SK-N-SH treated with all-trans-retinoic acid at 6 μM for 48 hours (cell line): Measurements from ENCODE around the gene NCBP3.

Source experiments
- ATAC-seq: fragments of 200-7000 bp; cut with Tn5 transposase; 3 replicates; pipeline ENCODE4 v1.9.1; 2020; ENCODE audit warnings: mild to moderate bottlenecking, moderate library complexity
- ARNTL ChIP-seq: fragments of 450-650 bp; formaldehyde crosslinking; IDR thresholded peaks from 2 replicates; pipeline ENCODE4 v1.5.0; 2020; ENCODE audit warnings: low read depth, mild to moderate bottlenecking, moderate library complexity, borderline replicate concordance
- BACH2 ChIP-seq: fragments of 250-450 bp; sonication (Bioruptor Pico); IDR thresholded peaks from 2 replicates; pipeline ENCODE4 v1.9.0; 2021; ENCODE audit warnings: mild to moderate bottlenecking, borderline replicate concordance
- CSDC2 ChIP-seq: fragments of 250-450 bp; sonication (Bioruptor Pico); IDR thresholded peaks from 2 replicates; pipeline ENCODE4 v1.5.0; 2020; ENCODE audit warnings: mild to moderate bottlenecking, moderate library complexity
- ESRRG ChIP-seq: fragments of 250-450 bp; sonication (Bioruptor Pico); IDR thresholded peaks from 2 replicates; pipeline ENCODE4 v1.6.1; 2021; ENCODE audit warnings: mild to moderate bottlenecking
- GLIS3 ChIP-seq: fragments of 250-450 bp; sonication (Bioruptor Pico); IDR thresholded peaks from 2 replicates; pipeline ENCODE4 v1.5.0; 2020; ENCODE audit warnings: mild to moderate bottlenecking, moderate library complexity
- ISL1 ChIP-seq: fragments of 250-450 bp; sonication (Bioruptor Pico); IDR thresholded peaks from 2 replicates; pipeline ENCODE4 v2.1.2; 2022; ENCODE audit warnings: mild to moderate bottlenecking, moderate library complexity
- OSR1 ChIP-seq: fragments of 250-450 bp; sonication (Bioruptor Pico); IDR thresholded peaks from 2 replicates; pipeline ENCODE4 v1.8.0; 2022; ENCODE audit warnings: moderate library complexity, mild to moderate bottlenecking, inconsistent platforms
- PPARA ChIP-seq: fragments of 250-450 bp; sonication (Bioruptor Pico); IDR thresholded peaks from 2 replicates; pipeline ENCODE4 v1.5.0; 2020; ENCODE audit warnings: mild to moderate bottlenecking, borderline replicate concordance
- RARB ChIP-seq: fragments of 250-450 bp; sonication (Bioruptor Pico); IDR thresholded peaks from 2 replicates; pipeline ENCODE4 v1.8.0; 2021; ENCODE audit warnings: mild to moderate bottlenecking, moderate library complexity
- SNAI2 ChIP-seq: fragments of 250-450 bp; sonication (Bioruptor Pico); IDR thresholded peaks from 2 replicates; pipeline ENCODE4 v1.5.0; 2020; ENCODE audit warnings: mild to moderate bottlenecking, moderate library complexity
- TCF4 ChIP-seq: fragments of 250-450 bp; sonication (Bioruptor Pico); IDR thresholded peaks from 2 replicates; pipeline ENCODE4 v1.8.0; 2021; ENCODE audit warnings: mild to moderate bottlenecking, moderate library complexity, borderline replicate concordance
- TOX ChIP-seq: fragments of 250-450 bp; sonication (Bioruptor Pico); IDR thresholded peaks from 2 replicates; pipeline ENCODE4 v1.8.0; 2021; ENCODE audit warnings: mild to moderate bottlenecking, moderate library complexity, borderline replicate concordance
- ZC3H10 ChIP-seq: fragments of 250-450 bp; sonication (Bioruptor Pico); IDR thresholded peaks from 2 replicates; pipeline ENCODE4 v1.5.1; 2021; ENCODE audit warnings: mild to moderate bottlenecking, moderate library complexity
- ZFP3 ChIP-seq: fragments of 250-450 bp; sonication (Bioruptor Pico); IDR thresholded peaks from 2 replicates; pipeline ENCODE4 v1.5.0; 2020; ENCODE audit warnings: mild to moderate bottlenecking, moderate library complexity
- ZFP30 ChIP-seq: fragments of 450-650 bp; formaldehyde crosslinking; IDR thresholded peaks from 2 replicates; pipeline ENCODE4 v1.5.0; 2022; ENCODE audit warnings: mild to moderate bottlenecking, moderate library complexity
- ZNF70 ChIP-seq: fragments of 450-650 bp; formaldehyde crosslinking; IDR thresholded peaks from 2 replicates; pipeline ENCODE4 v1.5.0; 2020; ENCODE audit warnings: mild to moderate bottlenecking, moderate library complexity
- ZNF8 ChIP-seq: fragments of 450-650 bp; formaldehyde crosslinking; IDR thresholded peaks from 2 replicates; pipeline ENCODE4 v1.5.0; 2020; ENCODE audit warnings: mild to moderate bottlenecking, moderate library complexity
- TF ChIP-seq, protein P1 (sequence below): fragments of 250-450 bp; sonication (Bioruptor Pico); IDR thresholded peaks from 2 replicates; pipeline ENCODE4 v1.5.0; 2020; ENCODE audit warnings: mild to moderate bottlenecking, moderate library complexity
- TF ChIP-seq, protein P2 (sequence below): fragments of 250-450 bp; sonication (Bioruptor Pico); IDR thresholded peaks from 2 replicates; pipeline ENCODE4 v1.8.0; 2021; ENCODE audit warnings: low read depth, mild to moderate bottlenecking, moderate library complexity, borderline replicate concordance
- TF ChIP-seq, protein P3 (sequence below): fragments of 250-450 bp; sonication (Bioruptor Pico); IDR thresholded peaks from 2 replicates; pipeline ENCODE4 v1.5.1; 2020; ENCODE audit warnings: low read depth, mild to moderate bottlenecking, moderate library complexity
- TF ChIP-seq, protein P4 (sequence below): fragments of 250-450 bp; sonication (Bioruptor Pico); IDR thresholded peaks from 2 replicates; pipeline ENCODE4 v1.8.0; 2020; ENCODE audit warnings: mild to moderate bottlenecking, moderate library complexity, borderline replicate concordance

NCBP3 gene

DNA sequence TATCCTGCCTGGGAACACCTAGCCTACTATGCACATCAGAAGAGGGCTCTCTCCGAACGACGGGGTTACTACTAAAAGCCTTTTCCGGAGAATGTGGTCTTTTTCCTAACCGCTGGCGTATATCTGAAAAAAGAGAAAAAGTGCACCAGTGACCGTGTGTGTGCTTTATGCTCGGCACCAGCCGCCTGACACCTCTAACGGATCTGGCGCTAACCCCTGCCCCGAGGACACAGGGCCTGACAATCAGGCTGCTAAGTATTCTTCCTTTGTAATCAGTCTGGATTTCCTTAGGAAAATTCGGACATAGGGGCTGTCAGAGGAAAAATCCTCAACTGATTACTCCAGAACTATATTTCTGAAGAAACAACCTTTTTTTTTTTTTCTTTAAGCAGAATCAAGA is 31.7 kb downstream of the NCBP3 start:
- ATAC-seq: no peak
- TF ChIP-seq ZFP30 (no peak), RARB (CRISPR knock-in tag) (no peak), BACH2 (CRISPR knock-in tag) (no peak), ZFP3 (no peak), GLIS3 (CRISPR knock-in tag) (no peak), OSR1 (CRISPR knock-in tag) (no peak), SNAI2 (CRISPR knock-in tag) (no peak), PPARA (CRISPR knock-in tag) (no peak), ARNTL (CRISPR knock-in tag) (no peak), CSDC2 (CRISPR knock-in tag) (no peak), ZC3H10 (CRISPR knock-in tag) (no peak), ZNF8 (CRISPR knock-in tag) (no peak), ISL1 (CRISPR knock-in tag) (no peak), ESRRG (CRISPR knock-in tag) (no peak), ZNF70 (no peak)
- TF ChIP-seq, protein P1, sequence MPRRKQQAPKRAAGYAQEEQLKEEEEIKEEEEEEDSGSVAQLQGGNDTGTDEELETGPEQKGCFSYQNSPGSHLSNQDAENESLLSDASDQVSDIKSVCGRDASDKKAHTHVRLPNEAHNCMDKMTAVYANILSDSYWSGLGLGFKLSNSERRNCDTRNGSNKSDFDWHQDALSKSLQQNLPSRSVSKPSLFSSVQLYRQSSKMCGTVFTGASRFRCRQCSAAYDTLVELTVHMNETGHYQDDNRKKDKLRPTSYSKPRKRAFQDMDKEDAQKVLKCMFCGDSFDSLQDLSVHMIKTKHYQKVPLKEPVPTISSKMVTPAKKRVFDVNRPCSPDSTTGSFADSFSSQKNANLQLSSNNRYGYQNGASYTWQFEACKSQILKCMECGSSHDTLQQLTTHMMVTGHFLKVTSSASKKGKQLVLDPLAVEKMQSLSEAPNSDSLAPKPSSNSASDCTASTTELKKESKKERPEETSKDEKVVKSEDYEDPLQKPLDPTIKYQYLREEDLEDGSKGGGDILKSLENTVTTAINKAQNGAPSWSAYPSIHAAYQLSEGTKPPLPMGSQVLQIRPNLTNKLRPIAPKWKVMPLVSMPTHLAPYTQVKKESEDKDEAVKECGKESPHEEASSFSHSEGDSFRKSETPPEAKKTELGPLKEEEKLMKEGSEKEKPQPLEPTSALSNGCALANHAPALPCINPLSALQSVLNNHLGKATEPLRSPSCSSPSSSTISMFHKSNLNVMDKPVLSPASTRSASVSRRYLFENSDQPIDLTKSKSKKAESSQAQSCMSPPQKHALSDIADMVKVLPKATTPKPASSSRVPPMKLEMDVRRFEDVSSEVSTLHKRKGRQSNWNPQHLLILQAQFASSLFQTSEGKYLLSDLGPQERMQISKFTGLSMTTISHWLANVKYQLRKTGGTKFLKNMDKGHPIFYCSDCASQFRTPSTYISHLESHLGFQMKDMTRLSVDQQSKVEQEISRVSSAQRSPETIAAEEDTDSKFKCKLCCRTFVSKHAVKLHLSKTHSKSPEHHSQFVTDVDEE: no peak
- TF ChIP-seq, protein P2, sequence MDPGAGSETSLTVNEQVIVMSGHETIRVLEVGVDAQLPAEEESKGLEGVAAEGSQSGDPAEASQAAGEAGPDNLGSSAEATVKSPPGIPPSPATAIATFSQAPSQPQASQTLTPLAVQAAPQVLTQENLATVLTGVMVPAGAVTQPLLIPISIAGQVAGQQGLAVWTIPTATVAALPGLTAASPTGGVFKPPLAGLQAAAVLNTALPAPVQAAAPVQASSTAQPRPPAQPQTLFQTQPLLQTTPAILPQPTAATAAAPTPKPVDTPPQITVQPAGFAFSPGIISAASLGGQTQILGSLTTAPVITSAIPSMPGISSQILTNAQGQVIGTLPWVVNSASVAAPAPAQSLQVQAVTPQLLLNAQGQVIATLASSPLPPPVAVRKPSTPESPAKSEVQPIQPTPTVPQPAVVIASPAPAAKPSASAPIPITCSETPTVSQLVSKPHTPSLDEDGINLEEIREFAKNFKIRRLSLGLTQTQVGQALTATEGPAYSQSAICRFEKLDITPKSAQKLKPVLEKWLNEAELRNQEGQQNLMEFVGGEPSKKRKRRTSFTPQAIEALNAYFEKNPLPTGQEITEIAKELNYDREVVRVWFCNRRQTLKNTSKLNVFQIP (CRISPR knock-in tag): no peak
- TF ChIP-seq, protein P3, sequence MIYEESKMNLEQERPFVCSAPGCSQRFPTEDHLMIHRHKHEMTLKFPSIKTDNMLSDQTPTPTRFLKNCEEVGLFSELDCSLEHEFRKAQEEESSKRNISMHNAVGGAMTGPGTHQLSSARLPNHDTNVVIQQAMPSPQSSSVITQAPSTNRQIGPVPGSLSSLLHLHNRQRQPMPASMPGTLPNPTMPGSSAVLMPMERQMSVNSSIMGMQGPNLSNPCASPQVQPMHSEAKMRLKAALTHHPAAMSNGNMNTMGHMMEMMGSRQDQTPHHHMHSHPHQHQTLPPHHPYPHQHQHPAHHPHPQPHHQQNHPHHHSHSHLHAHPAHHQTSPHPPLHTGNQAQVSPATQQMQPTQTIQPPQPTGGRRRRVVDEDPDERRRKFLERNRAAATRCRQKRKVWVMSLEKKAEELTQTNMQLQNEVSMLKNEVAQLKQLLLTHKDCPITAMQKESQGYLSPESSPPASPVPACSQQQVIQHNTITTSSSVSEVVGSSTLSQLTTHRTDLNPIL (CRISPR knock-in tag): no peak
- TF ChIP-seq, protein P4, sequence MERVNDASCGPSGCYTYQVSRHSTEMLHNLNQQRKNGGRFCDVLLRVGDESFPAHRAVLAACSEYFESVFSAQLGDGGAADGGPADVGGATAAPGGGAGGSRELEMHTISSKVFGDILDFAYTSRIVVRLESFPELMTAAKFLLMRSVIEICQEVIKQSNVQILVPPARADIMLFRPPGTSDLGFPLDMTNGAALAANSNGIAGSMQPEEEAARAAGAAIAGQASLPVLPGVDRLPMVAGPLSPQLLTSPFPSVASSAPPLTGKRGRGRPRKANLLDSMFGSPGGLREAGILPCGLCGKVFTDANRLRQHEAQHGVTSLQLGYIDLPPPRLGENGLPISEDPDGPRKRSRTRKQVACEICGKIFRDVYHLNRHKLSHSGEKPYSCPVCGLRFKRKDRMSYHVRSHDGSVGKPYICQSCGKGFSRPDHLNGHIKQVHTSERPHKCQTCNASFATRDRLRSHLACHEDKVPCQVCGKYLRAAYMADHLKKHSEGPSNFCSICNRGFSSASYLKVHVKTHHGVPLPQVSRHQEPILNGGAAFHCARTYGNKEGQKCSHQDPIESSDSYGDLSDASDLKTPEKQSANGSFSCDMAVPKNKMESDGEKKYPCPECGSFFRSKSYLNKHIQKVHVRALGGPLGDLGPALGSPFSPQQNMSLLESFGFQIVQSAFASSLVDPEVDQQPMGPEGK (CRISPR knock-in tag): no peak

DNA sequence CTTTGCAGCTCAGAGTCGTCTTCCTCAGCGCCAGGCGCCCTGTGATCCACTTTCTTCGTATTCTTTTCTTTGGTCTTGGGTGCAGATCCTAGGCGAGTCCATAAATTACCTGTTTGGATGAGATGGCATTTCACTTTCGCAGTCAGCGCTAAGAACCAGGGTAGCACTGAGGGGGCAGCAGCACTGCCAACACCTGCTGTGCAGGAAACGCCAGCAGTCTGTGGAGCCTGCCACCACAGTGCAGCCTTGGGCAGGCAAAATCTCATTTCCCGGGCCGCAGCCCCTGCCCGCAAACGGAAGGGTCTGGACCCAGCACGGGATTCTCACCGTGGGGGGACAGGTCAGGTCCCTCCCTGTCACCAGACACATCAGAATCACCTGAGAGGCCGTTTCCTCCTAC is 32.9 kb downstream of the NCBP3 start:
- no peak for ATAC-seq
- no peak for TF ChIP-seq ARNTL (CRISPR knock-in tag)
- no peak for TF ChIP-seq TCF4
- TF ChIP-seq OSR1 (CRISPR knock-in tag): no peak
- TF ChIP-seq TOX (CRISPR knock-in tag): no peak
- TF ChIP-seq GLIS3 (CRISPR knock-in tag): no peak
- TF ChIP-seq SNAI2 (CRISPR knock-in tag): no peak
- TF ChIP-seq ZNF70: no peak
- TF ChIP-seq ESRRG (CRISPR knock-in tag): no peak
- no peak for TF ChIP-seq ZFP3
- TF ChIP-seq, all 23 proteins: peak for 0

DNA sequence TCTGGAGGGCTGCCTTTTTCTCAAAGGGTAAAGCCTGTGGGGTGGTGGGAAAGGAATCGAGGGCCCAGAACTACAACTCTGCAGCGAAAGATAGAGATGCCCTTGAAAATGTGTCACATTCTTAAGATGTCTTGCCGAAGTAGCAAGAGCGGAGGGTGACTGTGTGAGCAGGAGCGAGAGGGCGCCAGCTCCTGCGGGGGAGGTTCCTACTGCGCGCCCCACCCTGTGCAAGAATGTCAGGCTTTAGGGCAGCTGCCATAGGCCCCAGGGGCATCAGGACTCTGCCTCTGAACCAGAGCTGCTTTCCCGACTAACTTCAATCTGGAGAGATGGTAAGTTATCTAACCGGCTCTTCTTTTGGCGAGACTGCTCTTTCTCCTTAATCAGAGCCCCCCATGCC is 33.3 kb downstream of the NCBP3 start:
- ATAC-seq: no peak
- TF ChIP-seq, protein P3 (CRISPR knock-in tag): no peak
- TF ChIP-seq, protein P4 (CRISPR knock-in tag): no peak
- TF ChIP-seq ZFP3 (no peak), BACH2 (CRISPR knock-in tag) (no peak), ESRRG (CRISPR knock-in tag) (no peak), PPARA (CRISPR knock-in tag) (no peak), TOX (CRISPR knock-in tag) (no peak), ZFP30 (no peak), SNAI2 (CRISPR knock-in tag) (no peak), RARB (CRISPR knock-in tag) (no peak), ISL1 (CRISPR knock-in tag) (no peak), CSDC2 (CRISPR knock-in tag) (no peak), ZNF8 (CRISPR knock-in tag) (no peak)
